T-helper 17 cell (primary cell): Measurements from ENCODE around the gene RASA4B. TPM values are rescaled to one million over a fixed set of nuclear protein-coding genes. Genes with fewer than 3 reads are reported as not detected.
"Not testable (repeated sequence)": the region's sequence is repeated elsewhere in the genome, so short reads cannot be mapped to it uniquely, and the experiment has no call there.

ENCODE experiments used
- ATAC-seq: fragments of 150-1000 bp; cut with Tn5 transposase; 2 replicates; pipeline ENCODE4 v1.10.0; 2021; ENCODE audit warnings: mild to moderate bottlenecking, moderate library complexity
- DNase-seq, 3 donors: peaks; one replicate each; pipeline versions ENCODE4 v3.0.0 to v3.0.0-alpha.2; 2020 to 2021
- H3K9me3 ChIP-seq: one replicate; pipeline ENCODE4 v1.7.0; 2013; ENCODE audit warnings: low read length, mild to moderate bottlenecking; ENCODE audit not compliant: control insufficient read depth, poor library complexity, severe bottlenecking
- H3K27ac Mint-ChIP-seq: one replicate; pipeline ENCODE4 v1.8.0; 2022; ENCODE audit warnings: mild to moderate bottlenecking, moderate library complexity, mixed read lengths
- H3K27me3 Mint-ChIP-seq: one replicate; pipeline ENCODE4 v1.8.0; 2022; ENCODE audit warnings: mixed read lengths
- H3K36me3 Mint-ChIP-seq: one replicate; pipeline ENCODE4 v1.8.0; 2022; ENCODE audit warnings: low read depth, mixed read lengths
- H3K4me1 Mint-ChIP-seq: one replicate; pipeline ENCODE4 v1.8.0; 2022; ENCODE audit warnings: mild to moderate bottlenecking, mixed read lengths
- H3K4me3 Mint-ChIP-seq: one replicate; pipeline ENCODE4 v1.8.0; 2022; ENCODE audit warnings: mild to moderate bottlenecking, moderate library complexity, mixed read lengths
- total RNA-seq, 4 donors: library from RNA in 2 of 4; stranded (reverse) in 2 of 4; gene quantifications; one replicate each; pipeline ENCODE4 v1.2.3 and lab custom pipeline; 2022 to 2026

Gene RASA4B
- total RNA-seq, 2 donors from 2014 or later = 20.7 to 23.7 TPM

- not testable (repeated sequence) for DNase-seq, H3K4me1 Mint-ChIP-seq, ATAC-seq, H3K9me3 ChIP-seq, H3K27me3 Mint-ChIP-seq, H3K27ac Mint-ChIP-seq, H3K4me3 Mint-ChIP-seq, H3K36me3 Mint-ChIP-seq
These were observed 9.6 kb upstream of the RASA4B start for GRCh38 chr7:102527182-102527581.

GRCh38 chr7:102524803-102525202 is 7.2 kb upstream of the RASA4B start:
- not testable (repeated sequence) for H3K9me3 ChIP-seq, H3K4me1 Mint-ChIP-seq, H3K36me3 Mint-ChIP-seq, DNase-seq, ATAC-seq, H3K27me3 Mint-ChIP-seq, H3K27ac Mint-ChIP-seq, H3K4me3 Mint-ChIP-seq

- H3K4me3 Mint-ChIP-seq, H3K27ac Mint-ChIP-seq, DNase-seq, H3K36me3 Mint-ChIP-seq, ATAC-seq, H3K27me3 Mint-ChIP-seq, H3K9me3 ChIP-seq, H3K4me1 Mint-ChIP-seq: not testable (repeated sequence)
These were observed 3.2 kb upstream of the RASA4B start for GRCh38 chr7:102520797-102521196.

- DNase-seq, H3K27me3 Mint-ChIP-seq, H3K36me3 Mint-ChIP-seq, ATAC-seq, H3K4me1 Mint-ChIP-seq, H3K9me3 ChIP-seq, H3K27ac Mint-ChIP-seq, H3K4me3 Mint-ChIP-seq: not testable (repeated sequence)
These were observed 626 bp downstream of the RASA4B start for GRCh38 chr7:102516951-102517350.

GRCh38 chr7:102515889-102516288 is 1.7 kb downstream of the RASA4B start:
- DNase-seq, H3K27ac Mint-ChIP-seq, H3K36me3 Mint-ChIP-seq, H3K9me3 ChIP-seq, H3K4me3 Mint-ChIP-seq, ATAC-seq, H3K27me3 Mint-ChIP-seq, H3K4me1 Mint-ChIP-seq: not testable (repeated sequence)

GRCh38 chr7:102514881-102515721 is 2.5 kb downstream of the RASA4B start:
- not testable (repeated sequence) for H3K4me1 Mint-ChIP-seq, ATAC-seq, H3K4me3 Mint-ChIP-seq, H3K9me3 ChIP-seq, H3K27me3 Mint-ChIP-seq, H3K27ac Mint-ChIP-seq, H3K36me3 Mint-ChIP-seq, DNase-seq

- DNase-seq, H3K9me3 ChIP-seq, H3K36me3 Mint-ChIP-seq, ATAC-seq, H3K27ac Mint-ChIP-seq, H3K27me3 Mint-ChIP-seq, H3K4me1 Mint-ChIP-seq: not testable (repeated sequence)
- H3K4me3 Mint-ChIP-seq = peak overlapping the region; percentile 50
These were observed 4.8 kb downstream of the RASA4B start for GRCh38 chr7:102512642-102513221.

- not testable (repeated sequence) for H3K4me1 Mint-ChIP-seq, H3K36me3 Mint-ChIP-seq, H3K9me3 ChIP-seq, H3K27ac Mint-ChIP-seq, H3K27me3 Mint-ChIP-seq, DNase-seq
- peak; percentile 83 for ATAC-seq
- H3K4me3 Mint-ChIP-seq = peak overlapping the region; percentile 50
These were observed 5.6 kb downstream of the RASA4B start for GRCh38 chr7:102511860-102512522.

GRCh38 chr7:102510575-102510974 is 7.0 kb downstream of the RASA4B start:
- H3K27ac Mint-ChIP-seq, H3K9me3 ChIP-seq, DNase-seq, H3K4me3 Mint-ChIP-seq, H3K36me3 Mint-ChIP-seq, H3K4me1 Mint-ChIP-seq, H3K27me3 Mint-ChIP-seq, ATAC-seq: not testable (repeated sequence)

- not testable (repeated sequence) for H3K36me3 Mint-ChIP-seq, H3K4me3 Mint-ChIP-seq, H3K4me1 Mint-ChIP-seq, H3K27ac Mint-ChIP-seq, H3K9me3 ChIP-seq, H3K27me3 Mint-ChIP-seq, DNase-seq, ATAC-seq
These were observed 10.0 kb downstream of the RASA4B start for GRCh38 chr7:102507410-102508088.

- not testable (repeated sequence) for H3K4me3 Mint-ChIP-seq, H3K27ac Mint-ChIP-seq, DNase-seq, H3K4me1 Mint-ChIP-seq, ATAC-seq, H3K9me3 ChIP-seq, H3K27me3 Mint-ChIP-seq, H3K36me3 Mint-ChIP-seq
These were observed 12.0 kb downstream of the RASA4B start for GRCh38 chr7:102505298-102506185.

GRCh38 chr7:102503141-102503540 is 14.4 kb downstream of the RASA4B start:
- H3K27ac Mint-ChIP-seq = not testable (repeated sequence)

More at GRCh38 chr7:102503141-102503540, 14.4 kb downstream of the RASA4B start:
- H3K36me3 Mint-ChIP-seq, H3K4me3 Mint-ChIP-seq, H3K9me3 ChIP-seq, H3K4me1 Mint-ChIP-seq, H3K27me3 Mint-ChIP-seq, DNase-seq, ATAC-seq: not testable (repeated sequence)
